Activated T-helper 2 cell treated with anti-CD3 and anti-CD28 coated beads, Interferon-gamma antibody, Interleukin-2, Interleukin-4, amounts not matched to agents 10 μg/mL and 5 μg/mL and 100 μg/mL, durations not matched to agents 14 hours and 24 hours and 36 hours (primary cell): Measurements from ENCODE around the gene ECSIT. TPM values are rescaled to one million over a fixed set of nuclear protein-coding genes. Genes with fewer than 3 reads are reported as not detected.

ENCODE experiments used
- total RNA-seq: library from RNA; stranded (reverse); gene quantifications from 2 replicates; pipeline ENCODE4 v1.2.3, GENCODE V29; 2022

Gene ECSIT
- total RNA-seq, 1 donor from 2014 or later, result 42.7 TPM

Other genes with a start within 250 kb of the ECSIT start
- not detected in 2 replicates for gene TSPAN16, start 233.0 kb downstream of the ECSIT start, total RNA-seq
- gene RAB3D, start 189.5 kb downstream of the ECSIT start, total RNA-seq, result 9.3 and 11.6 TPM in 2 replicates
- gene TMEM205, start 182.9 kb downstream of the ECSIT start, total RNA-seq, result 34.0 and 34.9 TPM in 2 replicates
- 14.6 and 16.3 TPM in 2 replicates for gene CCDC159, start 182.6 kb downstream of the ECSIT start, total RNA-seq
- 2.6 and 3.4 TPM in 2 replicates for gene PLPPR2, start 173.7 kb downstream of the ECSIT start, total RNA-seq
- gene SWSAP1, start 154.5 kb downstream of the ECSIT start, total RNA-seq, result 2.6 and 2.8 TPM in 2 replicates
- gene EPOR, start 144.8 kb downstream of the ECSIT start, total RNA-seq, result 10.3 TPM in 2 replicates
- gene RGL3, start 109.8 kb downstream of the ECSIT start, total RNA-seq, result not detected in 2 replicates
- gene ODAD3, start 94.0 kb downstream of the ECSIT start, total RNA-seq, result 0.37 TPM in 1 of 2 replicates, not detected in the other
- 282 and 298 TPM in 2 replicates for gene PRKCSH, start 93.5 kb downstream of the ECSIT start, total RNA-seq
- 0.84 TPM in 1 of 2 replicates, not detected in the other for gene ELAVL3, start 48.1 kb downstream of the ECSIT start, total RNA-seq
- gene ZNF653, start 23.3 kb downstream of the ECSIT start, total RNA-seq, result 19.4 and 20.1 TPM in 2 replicates
- not detected in 2 replicates for gene CNN1, start 9.7 kb upstream of the ECSIT start, total RNA-seq
- 64.1 and 68.3 TPM in 2 replicates for gene ELOF1, start 30.1 kb upstream of the ECSIT start, total RNA-seq
- 25.4 and 27.0 TPM in 2 replicates for gene ACP5, start 48.5 kb upstream of the ECSIT start, total RNA-seq
- gene ZNF627, start 68.3 kb upstream of the ECSIT start, total RNA-seq, result 8.3 and 10.9 TPM in 2 replicates
- 3.6 TPM in 2 replicates for gene ZNF823, start 209.8 kb upstream of the ECSIT start, total RNA-seq
- 4.2 and 4.9 TPM in 2 replicates for gene ZNF441, start 237.9 kb upstream of the ECSIT start, total RNA-seq